Ovary (tissue), 3 donors: ENCODE data around the gene GCKR.

Source experiments
- CTCF ChIP-seq, 3 donors: fragments of 450-650 bp in 2 of 3; fragments of 200-600 bp in 1 of 3; IDR thresholded peaks; one replicate each; pipeline versions ENCODE4 v1.5.1 to v1.8.0; 2016 to 2022; ENCODE audit warnings: antibody characterized with exemption in 3 of 3, mild to moderate bottlenecking in 1 of 3
- EP300 ChIP-seq: sonication (generic); formaldehyde crosslinking; IDR thresholded peaks from one replicate; pipeline ENCODE4 v1.6.1; 2017; ENCODE audit warnings: antibody characterized with exemption
- POLR2A ChIP-seq: fragments of 450-650 bp; IDR thresholded peaks from one replicate; pipeline ENCODE4 v1.6.1; 2017; ENCODE audit warnings: antibody characterized with exemption, mild to moderate bottlenecking, moderate library complexity
- donor health status: DM: no; HTN: no; CAD: no.

- TF ChIP-seq CTCF (IDR thresholded peaks at IDR 0.05) (no peak), EP300 (no peak), POLR2A (no peak)
Observed at GRCh38 chr2:27502142-27502541, 5.5 kb downstream of the GCKR start.
